Measurements from ENCODE around the gene AMACR. TPM values are rescaled to one million over a fixed set of nuclear protein-coding genes. Genes with fewer than 3 reads are reported as not detected.

AMACR gene
- total and polyA plus RNA-seq, 9 of the 15 experiments (the other 6 are each of a cell fraction or from before 2014, with no cell fraction given): 0.72 to 4.6 (median 4.0) TPM

DNA sequence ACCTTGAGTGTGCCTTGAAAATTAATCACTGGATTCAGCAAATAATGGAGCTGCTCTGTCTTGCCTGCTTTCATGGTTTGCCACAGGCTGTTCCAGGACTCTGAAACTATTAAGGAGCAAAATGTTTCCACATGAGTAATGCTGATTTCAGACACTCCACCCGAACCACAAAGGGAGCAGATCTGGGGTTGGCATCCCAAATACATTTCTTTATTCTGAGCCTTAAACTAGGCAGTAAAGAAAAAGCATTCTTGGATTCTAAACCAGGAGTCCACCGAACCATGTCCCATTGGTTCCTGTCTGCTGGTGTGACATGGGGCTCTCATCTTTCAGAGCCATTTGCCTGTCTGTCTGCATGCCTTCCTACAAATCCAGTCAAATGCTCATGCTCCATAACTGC, 45.3 kb upstream of the AMACR start:
- H3K9me3 ChIP-seq (replicated peaks; ENCODE audit: control insufficient read depth, insufficient read depth, low read depth, low read length): no peaks in the 10 kb centered on the region
- no peaks in the 10 kb centered on the region for H3K27me3 ChIP-seq (ENCODE audit: control insufficient read depth in 2 of 2, insufficient read depth in 2 of 2, low read length in 2 of 2)
- H3K79me2 ChIP-seq (ENCODE audit: control insufficient read depth, insufficient read depth, low read length): no peaks in the 10 kb centered on the region
- FAIRE-seq: no peak
- in situ Hi-C loops (cut with MboI) (no loop called here), intact Hi-C loops (cut with micrococcal nuclease) (no loop called here)
- WGBS (ENCODE audit: insufficient coverage, low coverage, missing lambda C conversion rate): 7% methylated on average over 2 of the region's 2 CpGs
- H3K4me2 ChIP-seq (ENCODE audit: insufficient read depth, low read length): no peak overlapping the region
- H3K36me3 ChIP-seq (ENCODE audit: control insufficient read depth, insufficient read depth, low read length): no peaks in the 10 kb centered on the region
- DNase-seq (ENCODE audit: extremely low read depth in 1 of 4, low spot score in 3 of 4): no peak
- no peaks in the 10 kb centered on the region for H3K9me1 ChIP-seq (ENCODE audit: control insufficient read depth, insufficient read depth, low read length)
- H4K20me1 ChIP-seq (replicated peaks; ENCODE audit: control insufficient read depth, insufficient read depth, low read length): no peaks in the 10 kb centered on the region
- H3K4me1 ChIP-seq (replicated peaks in 1 of 2; ENCODE audit: control insufficient read depth in 2 of 2, insufficient read depth in 2 of 2, low read length in 2 of 2): no peaks in the 10 kb centered on the region
- ChIA-PET CTCF (ENCODE audit: low intra/inter-chr PET ratio) (no interaction called here), POLR2A (interaction anchor here (1.2 kb wide), 1 partner anchor 10 kb away, joined by 5 read pairs; the partner anchor contains the start of gene C1QTNF3)
- BruUV-seq (replicated peaks): no TSS peak
- no peak overlapping the region for H2AFZ ChIP-seq (ENCODE audit: low read depth, low read length)
- H3K4me3 ChIP-seq: no peak overlapping the region
- H3K27ac ChIP-seq (ENCODE audit: extremely low read depth, low read depth, low read length): no peak overlapping the region
- TF ChIP-seq STAT6 (CRISPR knock-in tag; IDR thresholded peaks at IDR 0.05) (no peak), KDM2B (CRISPR knock-in tag; IDR thresholded peaks at IDR 0.05) (no peak), TCF15 (CRISPR knock-in tag; IDR thresholded peaks at IDR 0.05) (no peak), MEF2A (IDR thresholded peaks at IDR 0.05; ENCODE audit: control insufficient read depth, low read depth, low read length) (no peak), PURB (CRISPR knock-in tag; IDR thresholded peaks at IDR 0.05; ENCODE audit: low read depth) (no peak), RUNX1 (IDR thresholded peaks at IDR 0.05; ENCODE audit: low read depth) (no peak), ARID1B (IDR thresholded peaks at IDR 0.05) (no peak), HDGF (IDR thresholded peaks at IDR 0.05) (no peak), KAT7 (CRISPR knock-in tag; IDR thresholded peaks at IDR 0.05; ENCODE audit: borderline replicate concordance) (no peak)
- TF ChIP-seq, protein P1, sequence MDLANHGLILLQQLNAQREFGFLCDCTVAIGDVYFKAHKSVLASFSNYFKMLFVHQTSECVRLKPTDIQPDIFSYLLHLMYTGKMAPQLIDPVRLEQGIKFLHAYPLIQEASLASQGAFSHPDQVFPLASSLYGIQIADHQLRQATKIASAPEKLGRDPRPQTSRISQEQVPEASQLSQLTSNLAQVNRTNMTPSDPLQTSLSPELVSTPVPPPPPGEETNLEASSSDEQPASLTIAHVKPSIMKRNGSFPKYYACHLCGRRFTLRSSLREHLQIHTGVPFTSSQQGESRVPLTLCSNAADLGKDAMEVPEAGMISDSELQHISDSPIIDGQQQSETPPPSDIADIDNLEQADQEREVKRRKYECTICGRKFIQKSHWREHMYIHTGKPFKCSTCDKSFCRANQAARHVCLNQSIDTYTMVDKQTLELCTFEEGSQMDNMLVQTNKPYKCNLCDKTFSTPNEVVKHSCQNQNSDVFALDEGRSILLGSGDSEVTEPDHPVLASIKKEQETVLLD (IDR thresholded peaks at IDR 0.05): no peak
- no peak for ATAC-seq
- H3K9ac ChIP-seq (ENCODE audit: insufficient read depth in 1 of 2, low read depth in 2 of 2, low read length in 2 of 2): no peak overlapping the region

Measured in K562 (cell line).